Globus pallidus (tissue), 1 donor: ENCODE data around the gene TTC7B.

Experiments
- DNase-seq: peaks from one replicate; pipeline ENCODE4 v3.0.0-alpha.2; 2015; ENCODE audit warnings: low spot score

TTC7B gene

GRCh38 chr14:90774316-90774715 is 41.9 kb downstream of the TTC7B start:
- no peak for DNase-seq

- DNase-seq: no peak
Measured at GRCh38 chr14:90773705-90774104, 42.5 kb downstream of the TTC7B start.

DNA sequence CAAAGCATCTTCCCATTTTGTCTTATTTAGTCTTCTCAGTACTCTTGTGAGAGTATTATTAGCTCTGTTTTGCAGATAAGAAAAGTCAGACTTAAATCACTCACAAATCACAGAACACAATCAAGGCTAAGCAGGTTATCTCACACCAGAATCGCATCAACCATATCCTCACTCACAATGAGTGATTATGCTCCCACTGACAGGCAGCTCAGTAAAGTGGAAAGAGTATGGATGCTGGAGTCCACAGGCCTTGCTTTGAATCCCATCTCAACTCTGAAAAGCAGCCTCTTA is 43.1 kb downstream of the TTC7B start:
- no peak for DNase-seq

- DNase-seq: no peak
Measured at GRCh38 chr14:90767899-90768298, 48.3 kb downstream of the TTC7B start.

GRCh38 chr14:90760591-90761316 is 55.5 kb downstream of the TTC7B start:
- DNase-seq: no peak

GRCh38 chr14:90760078-90760444 is 56.2 kb downstream of the TTC7B start:
- no peak for DNase-seq

DNA sequence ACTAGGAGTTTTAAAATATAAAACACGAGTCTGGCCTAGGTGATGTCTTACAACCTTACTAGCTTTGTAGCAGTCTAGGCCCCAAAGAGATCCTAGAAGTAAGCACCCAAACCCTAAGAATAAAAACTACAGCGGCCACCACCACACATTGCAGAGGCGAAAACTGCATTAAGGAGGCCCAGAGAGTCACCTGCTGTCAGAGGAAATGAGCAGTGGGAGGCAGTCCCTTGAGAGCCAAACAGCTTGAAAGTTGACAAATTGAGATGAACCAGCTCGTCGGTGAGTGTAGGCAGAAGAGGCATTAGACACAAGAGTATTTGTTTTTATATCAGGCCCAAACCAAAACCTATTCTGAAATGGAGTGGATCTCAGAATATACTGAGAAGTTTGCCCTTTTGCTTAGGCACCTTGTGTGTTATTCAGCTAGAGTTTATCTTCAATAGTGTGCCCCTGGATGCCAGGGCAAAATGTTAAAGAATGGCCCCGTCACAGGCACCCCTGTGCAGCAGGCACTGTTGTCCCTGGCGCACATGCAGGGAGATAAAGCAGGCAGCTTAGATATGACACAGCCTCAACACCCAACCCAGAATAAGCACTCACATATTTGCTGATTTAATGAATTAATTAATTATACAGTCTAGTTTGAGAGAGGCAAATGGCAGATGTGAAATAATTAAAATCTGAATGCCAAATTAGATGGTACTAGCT is 56.7 kb downstream of the TTC7B start:
- DNase-seq: no peak

- DNase-seq: no peak
Measured at GRCh38 chr14:90758959-90759358, 57.3 kb downstream of the TTC7B start.

DNA sequence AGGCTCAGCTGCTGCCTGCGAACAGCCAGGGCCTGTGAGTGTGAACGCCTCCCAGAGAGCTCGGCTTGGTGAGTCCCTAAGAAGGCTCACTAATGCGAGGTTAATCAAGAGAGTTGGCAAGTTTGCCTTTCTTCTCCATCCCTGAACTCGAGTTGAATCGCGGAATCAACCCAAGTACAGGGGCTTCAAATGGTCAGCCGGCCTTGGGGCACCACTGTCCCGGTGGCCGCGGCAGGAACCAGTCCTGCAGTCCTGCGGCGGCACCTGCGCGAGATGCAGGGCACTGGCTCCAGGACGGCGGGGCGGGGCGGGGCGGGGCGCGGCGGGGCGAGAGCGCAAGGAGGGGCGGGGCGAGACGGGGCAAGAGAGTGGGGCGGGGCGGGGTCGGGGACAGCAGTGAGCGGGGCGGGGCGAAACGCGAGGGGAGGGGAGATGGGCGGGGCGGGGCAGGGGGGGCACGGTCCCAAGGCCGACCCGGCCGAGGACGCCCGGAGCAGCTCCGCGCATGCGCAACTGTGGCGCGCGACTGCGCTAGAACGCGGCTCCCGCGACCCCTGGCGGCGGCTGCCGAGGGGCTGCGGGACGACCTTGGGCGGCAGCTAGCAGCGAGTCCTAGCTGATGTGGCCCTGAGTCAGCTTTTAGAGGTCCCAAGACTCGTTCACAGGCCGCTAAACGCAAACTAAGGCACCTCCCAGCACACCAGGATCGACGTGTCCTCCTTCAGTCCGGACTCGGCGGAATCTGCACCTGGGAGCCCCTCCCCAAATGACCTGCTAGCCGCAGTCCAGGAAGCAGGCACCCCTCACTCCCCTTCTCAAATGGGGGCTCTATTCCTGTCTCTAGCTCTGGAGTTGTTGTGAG is 58.0 kb downstream of the TTC7B start:
- peak; percentile 90 for DNase-seq

DNA sequence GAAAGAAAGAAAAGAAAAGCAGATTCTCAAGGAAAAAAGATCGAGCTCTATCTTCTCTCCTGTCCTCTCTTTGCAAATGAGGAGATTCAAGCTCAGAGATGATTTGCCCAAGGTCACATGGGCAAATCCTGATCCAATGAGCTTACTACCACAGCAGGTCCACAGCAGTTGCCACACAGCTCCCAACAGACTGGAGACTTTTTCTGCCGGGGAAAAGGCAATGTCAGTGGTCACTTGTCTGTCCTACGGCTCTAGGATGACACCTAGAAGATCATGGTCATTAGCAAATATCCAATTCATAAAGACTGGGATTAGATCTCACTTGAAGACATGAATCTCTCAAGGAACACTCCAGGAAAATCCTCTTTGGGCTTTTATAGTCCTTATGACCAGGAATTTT is 58.8 kb downstream of the TTC7B start:
- peak; percentile 93 for DNase-seq

- peak; percentile 63 for DNase-seq
Measured at GRCh38 chr14:90756755-90757345, 59.4 kb downstream of the TTC7B start.

- DNase-seq: no peak
Measured at GRCh38 chr14:90755661-90756304, 60.4 kb downstream of the TTC7B start.

- DNase-seq: no peak
Measured at GRCh38 chr14:90753456-90754005, 62.7 kb downstream of the TTC7B start.

- no peak for DNase-seq
Measured at GRCh38 chr14:90750701-90751100, 65.5 kb downstream of the TTC7B start.

DNA sequence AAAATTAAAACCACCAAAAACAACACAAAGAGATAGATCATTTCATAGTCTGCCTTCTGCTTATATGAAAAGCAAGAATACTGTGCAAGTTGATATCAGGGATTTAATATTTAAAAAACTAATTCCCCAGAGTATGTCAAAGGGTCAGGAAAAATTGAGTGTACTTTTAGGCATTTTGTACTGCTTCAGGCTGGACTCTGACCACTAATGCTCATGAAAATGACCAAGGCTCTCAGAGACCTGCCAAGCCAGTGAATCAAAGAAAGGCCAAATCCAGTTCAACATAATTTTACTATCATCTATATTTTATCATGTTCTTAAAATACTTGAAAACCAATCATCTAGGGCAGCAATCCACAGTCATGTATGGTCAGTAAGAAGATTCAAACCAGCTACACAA is 66.0 kb downstream of the TTC7B start:
- DNase-seq: no peak

- DNase-seq: no peak
Measured at GRCh38 chr14:90747909-90748308, 68.3 kb downstream of the TTC7B start.

DNA sequence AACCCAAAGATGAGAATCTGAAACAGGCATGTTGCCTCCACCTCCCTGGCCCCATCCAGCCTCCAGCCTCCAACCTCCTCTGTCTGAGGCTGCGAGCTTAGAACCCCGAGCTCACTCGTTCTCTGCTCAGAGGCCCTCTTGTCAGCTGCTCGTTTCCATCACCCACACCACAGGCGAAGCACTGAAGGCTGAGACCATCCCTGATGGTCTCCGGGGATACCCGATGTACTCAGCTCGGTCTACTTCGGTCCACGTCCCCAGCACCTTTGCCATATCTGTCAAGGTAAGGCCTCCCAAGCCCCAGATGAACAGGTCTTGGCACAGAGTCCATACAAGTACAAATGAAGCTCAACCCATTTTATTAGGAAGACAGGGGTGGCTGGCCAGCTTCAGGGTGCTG is 72.4 kb downstream of the TTC7B start:
- DNase-seq: no peak

DNA sequence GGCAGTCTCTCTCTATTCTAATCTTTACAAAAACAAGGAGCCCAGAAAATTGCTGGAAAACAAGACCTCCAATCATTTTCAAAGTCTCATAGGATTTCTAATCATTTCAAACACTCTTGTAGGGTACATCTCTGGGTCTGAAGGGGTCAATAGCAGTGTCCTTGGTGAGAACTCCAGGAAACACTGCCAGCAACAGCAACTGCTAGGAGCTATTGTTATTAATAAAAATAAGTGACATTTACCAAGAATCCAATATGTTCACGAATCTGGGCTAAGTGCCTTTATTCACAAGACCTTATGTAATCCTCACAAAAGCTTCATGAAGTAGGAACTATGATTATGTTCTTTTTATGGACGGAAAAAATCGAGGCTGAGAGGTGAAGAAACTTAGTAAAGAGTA is 72.8 kb downstream of the TTC7B start:
- DNase-seq: no peak

- DNase-seq: no peak
Measured at GRCh38 chr14:90742729-90743128, 73.5 kb downstream of the TTC7B start.

DNA sequence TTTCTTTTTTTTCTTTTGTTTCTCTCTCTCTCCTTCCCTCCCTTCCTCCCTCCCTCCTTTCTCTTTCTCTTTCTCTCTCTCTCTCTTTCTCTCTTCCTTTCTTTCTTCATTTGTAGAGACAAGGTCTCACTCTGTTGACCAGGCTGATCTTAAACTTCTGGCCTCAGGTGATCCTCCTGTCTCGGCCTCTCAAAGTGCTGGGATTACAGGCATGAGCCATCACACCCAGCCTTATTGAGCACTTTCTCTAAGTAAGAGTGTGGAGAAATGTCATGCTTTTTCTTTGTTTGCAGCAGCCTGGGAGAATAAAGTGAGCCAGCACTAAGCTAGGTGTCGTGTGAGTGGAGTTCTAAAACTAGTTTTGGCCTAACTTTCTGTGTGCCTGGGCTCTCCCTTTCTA is 74.0 kb downstream of the TTC7B start:
- no peak for DNase-seq

GRCh38 chr14:90741682-90741946 is 74.6 kb downstream of the TTC7B start:
- DNase-seq: no peak
